NCI-H2227 treated with DMSO at 0.1 percent for 48 hours (cell line): ENCODE data around the gene ATP8A1.

ENCODE experiments used
- DNase-seq: peaks from one replicate; lab custom pipeline; 2025; lab: John Stamatoyannopoulos, UW

ATP8A1 gene

GRCh38 chr4:42364266-42365053 is 292.4 kb downstream of the ATP8A1 start:
- DNase-seq, result no peak

- no peak for DNase-seq
These were observed 293.3 kb downstream of the ATP8A1 start for GRCh38 chr4:42363614-42364013.

- no peak for DNase-seq
These were observed 294.3 kb downstream of the ATP8A1 start for GRCh38 chr4:42362591-42362990.

GRCh38 chr4:42361456-42361855 is 295.4 kb downstream of the ATP8A1 start:
- DNase-seq, result no peak

- DNase-seq, result no peak
These were observed 296.6 kb downstream of the ATP8A1 start for GRCh38 chr4:42360256-42360669.

GRCh38 chr4:42359711-42360110 is 297.2 kb downstream of the ATP8A1 start:
- DNase-seq, result no peak
